ENCODE data around the gene FNDC3B.
A peak's percentile ranks its signal among the peaks of the same experiment; 100 is the strongest.
"Not testable (repeated sequence)": the region's sequence is repeated elsewhere in the genome, so short reads cannot be mapped to it uniquely, and the experiment has no call there.

Gene FNDC3B

DNA sequence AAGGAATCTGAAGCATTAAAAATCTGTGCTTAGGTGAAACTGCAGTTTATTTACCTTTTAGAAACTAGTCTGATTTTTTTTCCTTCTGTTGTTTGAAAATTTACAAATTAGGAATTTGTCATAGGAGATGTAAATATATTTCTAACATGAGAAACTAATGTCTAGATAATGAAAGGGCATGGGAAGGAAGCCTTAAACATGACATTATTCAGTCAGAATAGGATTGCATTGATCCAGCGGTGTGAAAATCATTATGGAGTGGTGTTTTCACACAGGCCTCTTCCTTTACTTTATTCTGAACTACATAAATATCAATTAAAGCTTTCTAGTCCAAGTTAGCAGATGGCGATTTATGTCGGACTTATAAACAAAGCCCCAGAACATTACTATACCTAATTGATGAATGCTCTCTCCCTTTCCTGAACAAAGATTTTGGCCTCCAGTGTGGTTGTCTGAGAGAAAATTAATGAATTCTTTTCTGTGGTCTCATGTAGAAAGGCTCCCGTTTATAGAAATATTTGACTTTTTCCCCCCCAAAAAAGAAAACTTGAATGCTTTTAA is 37.9 kb downstream of the FNDC3B start:
- no peak for DNase-seq

DNA sequence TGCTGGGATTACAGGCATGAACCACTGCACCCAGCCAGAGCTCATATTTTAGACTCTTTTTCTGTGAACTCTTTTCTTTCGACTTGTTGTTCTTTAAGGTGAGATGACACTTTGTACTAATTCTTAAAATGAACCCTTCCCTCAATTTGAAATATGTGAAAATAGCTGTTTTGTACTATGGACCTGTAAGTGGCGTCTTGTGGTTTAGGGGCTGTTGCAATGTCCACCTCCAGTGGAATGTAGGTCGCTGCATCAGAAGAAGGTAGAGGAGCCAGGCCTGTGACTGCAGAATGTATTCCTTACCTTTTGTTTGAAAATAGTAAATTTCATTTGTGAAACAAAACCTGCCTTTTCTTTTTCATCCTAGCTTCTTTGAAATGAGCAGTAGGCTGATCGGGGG is 38.9 kb downstream of the FNDC3B start:
- no peak for DNase-seq

DNA sequence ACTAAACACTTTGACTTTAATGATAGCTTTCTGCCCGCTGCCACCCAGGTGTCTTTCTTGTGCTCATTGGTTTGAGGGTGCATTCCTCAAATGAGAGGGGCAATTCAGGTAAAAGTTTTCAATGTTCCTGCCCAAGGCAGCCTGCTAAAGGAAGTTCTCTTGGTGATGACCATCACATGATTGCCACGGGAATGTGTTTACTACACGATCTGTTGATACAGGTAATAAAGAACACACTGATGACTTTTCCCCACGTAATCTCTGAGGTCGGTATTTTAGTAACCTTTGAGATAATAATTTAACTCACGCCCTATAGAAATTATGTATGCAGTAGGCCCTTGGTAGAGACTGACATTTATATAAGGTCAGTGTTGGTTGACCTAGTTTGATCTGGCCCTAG is 39.3 kb downstream of the FNDC3B start:
- DNase-seq, result no peak

DNA sequence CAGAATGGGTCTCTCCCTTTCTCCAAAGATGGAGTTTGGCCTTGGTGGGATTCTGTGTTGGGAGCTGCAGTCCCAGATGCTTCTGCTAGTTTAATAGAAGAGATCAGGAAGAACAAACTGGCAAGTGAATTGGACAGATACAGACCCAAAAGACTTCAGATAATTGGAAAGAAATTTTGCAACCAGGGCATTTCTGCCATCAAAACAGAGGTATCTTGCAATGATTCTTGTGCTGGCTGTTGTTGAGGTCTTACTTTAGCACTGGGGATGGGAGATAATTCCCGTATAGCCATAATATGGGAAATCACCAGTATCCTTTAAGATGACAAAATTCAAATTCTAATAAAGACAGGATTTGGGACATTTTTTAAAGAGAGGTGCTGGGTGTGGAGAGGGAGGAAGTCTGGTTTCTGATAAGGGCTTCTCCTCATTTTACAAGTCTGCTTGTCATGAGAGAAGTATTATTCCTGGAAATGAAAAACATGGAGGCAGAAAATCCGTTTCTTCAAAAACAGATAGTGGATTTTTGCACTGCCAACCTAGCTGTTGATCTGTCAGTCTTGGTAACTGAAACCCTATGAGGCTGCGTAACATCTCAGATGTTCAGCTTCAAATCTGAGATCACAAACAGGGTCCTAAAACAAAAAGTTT is 40.1 kb downstream of the FNDC3B start:
- no peak for DNase-seq

DNA sequence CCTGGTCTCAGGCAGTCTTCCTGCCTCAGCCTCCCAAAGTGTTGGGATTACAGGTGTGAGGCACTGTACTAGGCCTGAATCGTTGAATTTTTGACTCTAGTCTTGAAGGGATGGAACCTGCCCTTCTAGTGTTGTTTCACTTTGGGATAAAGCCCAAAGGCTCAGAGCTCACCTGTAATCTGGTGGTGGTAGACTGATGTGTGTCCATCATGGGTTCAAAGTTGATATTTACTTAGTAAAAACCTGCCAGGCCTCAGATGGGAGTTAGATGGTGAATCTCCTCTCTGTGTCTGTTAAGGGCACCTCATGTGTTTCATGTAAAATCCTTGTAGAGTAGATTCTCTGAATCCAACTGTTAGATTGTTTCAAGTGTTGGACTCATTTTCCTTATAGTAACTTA is 41.1 kb downstream of the FNDC3B start:
- DNase-seq, result no peak

DNA sequence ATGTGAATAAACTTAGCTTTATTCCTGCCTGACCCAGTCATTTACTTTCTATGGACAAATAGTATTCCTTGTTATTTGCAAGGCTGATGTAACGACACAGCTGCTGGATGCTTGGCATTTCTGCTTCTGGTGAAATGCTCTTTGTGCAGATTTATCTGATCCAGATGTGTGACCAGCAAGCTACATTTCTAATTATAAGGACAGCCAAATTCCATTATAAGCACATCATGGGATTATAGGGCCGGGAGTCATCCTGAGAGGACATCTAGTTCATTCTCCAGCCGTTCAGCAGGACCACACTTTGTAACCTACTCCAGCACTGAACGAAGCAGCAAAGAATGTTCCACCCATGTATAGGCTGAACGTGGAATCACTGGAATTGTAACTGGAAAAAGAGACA is 42.9 kb downstream of the FNDC3B start:
- DNase-seq, result peak; percentile 79

DNA sequence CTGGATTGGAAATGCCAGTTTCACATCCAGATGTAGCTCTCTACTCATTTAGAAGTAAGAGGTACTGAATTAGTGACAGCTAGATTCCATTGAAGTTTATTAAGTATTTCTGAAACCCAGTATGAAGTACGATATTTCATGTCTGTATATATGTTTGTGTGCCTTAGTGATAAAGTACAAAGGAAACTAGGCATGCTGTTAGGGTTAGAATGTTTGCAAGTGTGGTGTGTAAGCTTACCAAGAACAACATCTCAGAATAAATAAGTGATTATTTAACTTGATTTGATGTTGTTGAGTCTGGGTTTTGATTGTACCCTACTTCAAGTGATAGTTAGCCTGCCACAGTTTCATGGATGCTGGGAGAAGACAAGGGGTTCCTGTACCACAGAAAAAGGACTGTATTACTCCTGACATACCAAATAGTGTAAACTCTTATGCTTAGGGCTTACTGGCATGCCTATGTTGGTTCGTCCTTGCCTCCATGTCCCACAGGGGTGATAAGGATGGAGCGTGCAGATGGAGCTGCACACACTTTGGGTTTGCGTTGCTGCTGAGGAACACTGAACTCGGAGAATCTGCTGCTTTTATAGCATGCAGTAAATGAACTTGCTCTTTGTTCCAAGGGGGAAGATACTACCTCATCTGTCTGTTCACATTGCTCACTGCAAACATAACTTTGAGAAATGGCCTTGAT is 43.6 kb downstream of the FNDC3B start:
- DNase-seq, result no peak

DNA sequence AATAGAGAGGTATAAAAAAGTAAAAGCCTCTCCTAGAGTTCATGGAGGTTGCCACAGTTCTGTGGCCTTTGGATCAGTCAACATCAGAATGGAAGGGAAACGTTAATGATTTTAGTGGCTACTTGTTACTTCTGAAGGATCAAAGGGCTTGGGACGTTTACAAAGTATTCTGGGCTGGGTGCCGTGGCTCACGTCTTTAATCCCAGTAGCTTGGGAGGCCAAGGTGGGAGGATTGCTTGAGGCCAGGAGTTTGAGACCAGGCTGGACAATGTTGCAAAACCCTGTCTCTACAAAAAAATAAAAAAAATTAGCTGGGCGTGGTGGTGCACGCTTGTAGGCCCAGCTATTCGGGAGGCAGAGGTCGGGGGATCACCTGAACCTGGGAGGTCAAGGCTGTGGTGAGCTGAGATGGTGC is 44.6 kb downstream of the FNDC3B start:
- no peak for DNase-seq

DNA sequence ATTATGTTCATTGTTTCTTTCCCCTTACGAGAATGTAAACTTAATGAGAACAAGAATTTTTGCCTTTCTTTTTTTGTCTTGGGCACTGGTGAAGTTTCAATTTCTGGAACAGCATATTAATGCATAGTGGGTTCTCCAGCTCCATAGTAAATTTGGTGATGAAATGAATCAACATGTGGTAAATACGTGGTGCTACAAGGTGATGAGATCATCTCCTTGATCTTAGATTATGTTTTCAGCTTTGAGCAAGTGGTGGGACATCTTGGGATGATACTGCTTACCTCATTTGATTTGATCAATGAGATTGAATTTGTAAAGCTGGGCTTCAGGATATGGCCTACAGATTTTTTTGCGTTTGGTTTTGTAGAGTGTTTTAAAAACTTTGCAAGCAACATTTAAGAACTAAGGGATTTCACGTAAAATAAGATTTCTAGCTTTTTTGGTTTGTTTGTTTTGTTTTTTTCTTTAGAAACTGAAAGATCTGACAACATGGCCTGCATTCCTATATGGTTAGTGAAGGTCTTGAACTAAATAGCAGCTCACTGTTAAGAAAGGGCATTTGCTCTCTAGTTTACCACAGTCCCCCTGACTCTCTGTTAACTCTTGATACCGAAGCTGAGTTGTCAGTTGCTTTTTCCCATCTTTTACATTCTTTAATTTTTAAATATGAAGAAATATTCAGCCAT is 45.6 kb downstream of the FNDC3B start:
- no peak for DNase-seq

DNA sequence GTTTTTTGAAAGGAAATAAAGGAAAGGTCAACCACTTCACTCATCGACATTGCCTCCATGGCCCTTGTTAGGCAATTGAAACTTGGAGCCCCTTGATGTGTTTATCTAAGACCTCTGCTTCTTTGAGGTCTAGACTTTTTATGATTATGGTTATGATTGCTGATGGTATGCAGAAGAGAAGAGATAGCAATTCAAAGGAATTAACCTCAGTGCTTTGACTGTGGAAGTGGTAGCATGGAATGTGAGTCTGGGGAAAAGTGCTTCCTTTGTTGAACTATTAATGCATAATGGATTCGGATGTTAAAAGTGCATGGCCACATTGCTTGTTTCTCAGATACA is 46.1 kb downstream of the FNDC3B start:
- no peak for DNase-seq

DNA sequence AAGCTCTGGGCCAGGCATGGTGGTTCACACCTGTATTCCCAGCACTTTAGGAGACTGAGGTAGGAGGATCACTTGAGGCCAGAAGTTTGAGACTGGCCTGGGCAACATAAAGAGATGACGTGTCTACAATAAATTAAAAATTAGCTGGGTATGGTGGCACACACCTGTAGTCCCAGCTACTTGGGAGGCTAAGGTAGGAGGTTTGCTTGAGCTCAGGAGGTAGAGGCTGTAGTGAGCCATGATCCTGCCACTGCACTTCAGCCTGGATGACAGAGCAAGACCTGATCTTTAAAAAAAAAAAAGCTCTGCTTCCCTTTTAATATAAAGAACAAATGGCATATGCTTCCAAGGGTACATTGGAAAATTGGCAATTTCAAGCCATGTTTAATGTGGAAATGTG is 46.7 kb downstream of the FNDC3B start:
- no peak for DNase-seq

DNA sequence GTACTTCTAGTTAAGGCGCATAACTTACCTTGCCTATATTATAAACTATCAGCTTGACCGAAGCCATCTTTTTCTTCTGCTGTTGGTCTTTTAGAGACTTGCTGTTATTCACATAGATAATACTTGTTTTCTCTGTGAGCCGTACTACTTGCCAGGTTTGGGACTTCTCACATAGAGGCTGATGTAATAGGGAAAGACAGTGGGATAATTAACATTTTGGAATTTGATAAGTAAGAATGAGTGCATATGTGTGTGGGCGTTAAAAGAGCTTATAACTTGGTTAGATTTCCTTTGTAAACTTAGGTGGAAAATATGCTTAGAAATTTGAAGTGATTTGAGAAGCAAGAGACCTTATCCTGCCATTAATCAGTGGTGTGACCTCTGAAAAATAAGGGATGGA is 47.8 kb downstream of the FNDC3B start:
- DNase-seq, result no peak

DNA sequence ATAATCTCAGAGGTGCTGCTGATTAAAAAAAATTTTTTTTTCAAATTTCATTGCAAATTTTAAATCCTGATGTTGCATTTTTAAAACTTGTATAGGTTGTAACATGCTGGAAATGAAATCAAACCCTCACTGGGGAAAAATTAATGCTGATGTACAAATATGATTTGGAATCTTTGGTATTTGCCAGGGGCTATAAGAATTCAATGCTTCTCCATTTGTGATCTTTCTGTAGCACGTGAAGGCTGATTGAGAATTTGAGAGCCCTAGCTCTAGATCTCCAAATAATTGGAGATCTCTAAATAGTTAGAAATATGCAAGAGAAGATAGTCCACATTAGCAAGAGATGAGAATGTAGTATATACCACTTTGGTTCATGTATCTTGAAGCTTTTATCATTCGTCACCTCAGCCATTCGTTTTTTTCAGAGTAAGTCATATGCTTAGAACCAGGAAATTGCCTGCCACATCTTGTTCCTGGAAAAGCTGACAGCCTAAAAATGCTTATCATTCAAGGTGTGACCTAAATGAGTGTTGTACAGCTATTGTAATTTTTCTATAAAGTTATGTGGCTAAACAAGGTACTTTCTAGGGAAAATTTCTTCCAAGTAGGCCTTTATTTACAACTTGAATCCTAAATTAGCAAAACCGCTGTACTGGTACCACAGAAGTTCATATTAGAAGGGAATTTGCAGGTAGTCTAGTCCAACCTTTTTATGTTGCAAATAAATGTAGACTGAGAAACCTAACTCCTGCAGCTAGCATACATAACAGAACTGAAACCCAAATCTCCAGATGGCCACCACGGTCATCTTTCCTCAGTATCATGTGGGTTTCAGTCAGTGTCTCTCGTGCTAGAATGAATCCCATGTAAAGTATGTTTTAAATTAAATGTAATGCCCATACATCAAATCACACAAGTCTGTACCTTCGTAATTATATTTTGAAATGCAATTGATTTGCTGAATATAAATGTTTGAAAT is 48.5 kb downstream of the FNDC3B start:
- no peak for DNase-seq

DNA sequence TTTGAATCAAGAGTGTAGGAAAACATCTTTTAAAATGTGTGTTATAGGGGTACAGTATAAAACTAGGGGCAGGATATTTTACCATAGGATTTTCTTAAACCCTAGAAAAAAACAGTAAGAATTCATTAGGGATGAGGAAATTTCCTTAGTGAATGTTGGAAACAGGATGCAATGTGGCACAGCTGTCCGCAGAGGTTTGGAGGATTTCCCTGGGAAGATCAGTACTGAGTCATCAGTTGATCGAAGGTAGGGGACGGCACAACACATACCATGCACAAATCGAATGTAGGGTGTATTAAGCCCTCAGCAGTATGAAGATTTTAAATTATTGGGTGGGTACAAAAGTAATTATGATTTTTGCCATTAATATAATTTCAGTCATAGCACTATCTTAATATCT is 49.9 kb downstream of the FNDC3B start:
- DNase-seq, result no peak

DNA sequence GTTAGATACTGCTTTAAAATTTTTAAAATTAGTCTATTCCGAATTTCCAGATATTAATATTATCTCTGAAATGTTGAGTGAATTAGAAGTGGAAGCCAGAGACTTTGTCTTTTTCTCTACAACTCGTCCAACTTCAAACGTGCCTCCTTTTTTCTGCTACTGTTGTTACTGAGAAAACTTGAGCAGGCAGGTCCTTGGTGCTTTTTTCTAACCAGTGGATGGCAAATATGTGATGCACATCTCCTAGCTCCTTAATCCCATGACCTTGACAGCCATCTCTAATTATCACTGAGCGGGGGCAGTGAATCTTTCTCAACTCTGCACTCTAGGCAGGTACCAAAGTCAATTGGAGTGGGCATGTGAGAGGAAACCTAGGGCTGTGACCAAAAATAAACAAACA is 50.7 kb downstream of the FNDC3B start:
- no peak for DNase-seq

DNA sequence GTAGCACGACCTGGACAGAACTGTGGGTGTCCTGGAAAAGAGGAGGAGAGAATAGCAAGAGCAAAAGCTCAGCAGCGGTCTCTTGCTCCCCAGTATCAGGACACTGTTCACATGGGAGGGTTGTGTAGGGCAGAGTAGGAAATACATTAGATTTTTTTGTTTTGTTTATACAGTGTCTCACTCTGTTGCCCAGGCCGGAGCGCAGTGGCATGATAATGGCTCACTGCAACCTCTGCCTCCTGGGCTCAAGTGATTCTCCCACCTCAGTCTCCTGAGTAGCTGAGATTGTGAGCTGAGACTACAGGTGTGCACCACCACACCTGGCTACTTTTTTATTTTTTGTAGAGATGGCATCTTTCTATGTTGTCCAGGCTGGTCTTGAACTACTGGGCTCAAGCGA is 53.3 kb downstream of the FNDC3B start:
- no peak for DNase-seq

DNA sequence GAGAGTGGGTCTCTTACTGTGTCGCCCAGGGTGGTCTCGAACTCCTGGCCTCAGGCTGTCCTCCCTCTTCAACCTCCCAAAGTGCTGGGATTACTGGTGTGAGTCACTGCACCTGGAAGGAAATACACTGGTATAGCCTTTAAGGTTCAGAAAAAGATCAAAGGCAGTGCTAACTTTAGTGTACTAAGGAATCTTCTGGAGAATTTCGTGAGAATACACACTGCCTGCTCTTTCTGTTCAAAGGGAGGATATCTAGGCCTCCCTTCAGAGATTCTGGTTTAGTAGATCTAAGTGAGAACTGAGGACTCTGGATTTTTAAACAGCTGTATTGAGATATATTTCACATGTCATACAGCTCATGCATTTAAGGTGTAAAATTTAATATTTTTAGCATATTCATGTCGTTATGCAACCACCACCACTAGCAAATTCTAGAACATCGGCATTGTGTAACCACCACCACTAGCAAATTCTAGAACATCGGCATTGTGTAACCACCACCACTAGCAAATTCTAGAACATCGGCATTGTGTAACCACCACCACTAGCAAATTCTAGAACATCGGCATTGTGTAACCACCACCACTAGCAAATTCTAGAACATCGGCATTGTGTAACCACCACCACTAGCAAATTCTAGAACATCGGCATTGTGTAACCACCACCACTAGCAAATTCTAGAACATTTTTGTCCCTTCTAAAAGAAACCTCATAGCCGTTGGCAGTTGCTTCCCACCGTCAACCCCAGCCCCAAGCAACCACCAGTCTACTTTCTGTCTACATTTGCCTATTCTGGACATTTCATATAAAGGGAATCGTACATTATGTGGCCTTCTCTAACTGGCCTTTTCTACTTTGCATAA is 54.4 kb downstream of the FNDC3B start:
- DNase-seq, result not testable (repeated sequence)

DNA sequence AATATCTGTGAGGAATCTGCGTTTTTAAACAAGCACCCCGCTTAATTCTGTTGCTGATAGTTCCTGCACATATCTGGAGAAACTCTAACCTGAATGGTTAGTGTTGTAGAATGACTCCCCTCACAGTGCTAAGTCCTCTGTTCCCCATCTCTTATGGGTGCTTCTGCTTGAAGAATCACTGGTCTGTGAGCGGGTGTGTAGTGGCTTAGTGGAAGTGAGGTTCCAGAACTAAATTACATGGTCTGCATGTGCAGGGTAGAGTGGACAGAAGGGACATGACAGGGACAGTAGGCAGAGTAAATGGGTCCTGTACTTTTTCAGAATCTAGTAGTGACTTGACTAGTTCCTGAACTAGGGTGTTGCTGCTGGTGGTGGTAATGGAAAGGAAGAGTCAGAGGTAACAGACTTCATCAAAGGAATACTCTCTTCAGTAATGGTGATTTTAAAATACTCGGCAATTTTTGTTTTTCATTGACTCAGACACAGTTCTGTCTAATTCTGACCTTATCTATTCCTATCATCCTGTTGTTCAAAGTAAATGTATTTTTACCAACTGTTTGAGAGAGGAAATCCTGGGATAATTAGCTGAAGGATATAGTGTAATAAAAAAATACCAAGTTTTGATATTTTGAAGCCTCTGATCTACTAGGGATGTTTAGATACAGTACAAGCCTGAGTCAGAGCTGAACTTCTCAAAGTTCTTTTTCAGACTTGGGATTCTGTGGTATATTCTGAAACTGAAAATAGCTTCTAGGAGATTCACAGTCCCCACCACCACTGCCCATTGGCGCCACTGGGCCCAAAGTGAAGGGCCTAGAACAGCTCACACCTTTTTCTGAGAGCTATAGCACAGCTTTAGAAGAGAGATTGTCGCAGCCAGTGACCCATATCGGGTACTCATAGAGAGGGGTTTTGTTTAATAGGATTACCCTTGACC is 55.5 kb downstream of the FNDC3B start:
- no peak for DNase-seq

DNA sequence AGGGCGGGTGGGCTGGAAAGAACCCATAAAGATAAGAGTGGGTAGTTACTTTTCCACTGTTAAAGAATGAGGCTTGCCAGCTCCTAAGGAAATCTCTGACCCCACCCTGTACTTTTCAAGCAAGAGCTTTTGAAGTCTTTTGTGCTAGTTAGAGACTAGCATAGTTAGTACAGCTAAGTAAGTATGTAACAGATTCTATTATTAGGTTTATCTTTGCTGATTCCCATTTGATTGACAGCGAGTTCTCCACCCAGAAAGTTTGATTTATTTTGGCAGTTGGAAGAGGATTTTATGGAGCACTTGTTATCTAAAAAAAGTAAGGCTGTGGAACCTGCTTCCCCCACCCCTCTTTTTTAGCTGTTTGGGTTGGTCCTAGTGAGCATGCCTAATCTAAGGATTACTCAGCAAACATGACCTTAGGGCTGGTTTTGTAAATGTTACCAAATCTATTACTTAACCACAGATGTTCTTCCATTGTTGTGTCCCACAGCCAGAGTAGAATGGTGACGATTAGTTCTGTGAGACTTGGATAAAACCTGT is 57.6 kb downstream of the FNDC3B start:
- no peak for DNase-seq

DNA sequence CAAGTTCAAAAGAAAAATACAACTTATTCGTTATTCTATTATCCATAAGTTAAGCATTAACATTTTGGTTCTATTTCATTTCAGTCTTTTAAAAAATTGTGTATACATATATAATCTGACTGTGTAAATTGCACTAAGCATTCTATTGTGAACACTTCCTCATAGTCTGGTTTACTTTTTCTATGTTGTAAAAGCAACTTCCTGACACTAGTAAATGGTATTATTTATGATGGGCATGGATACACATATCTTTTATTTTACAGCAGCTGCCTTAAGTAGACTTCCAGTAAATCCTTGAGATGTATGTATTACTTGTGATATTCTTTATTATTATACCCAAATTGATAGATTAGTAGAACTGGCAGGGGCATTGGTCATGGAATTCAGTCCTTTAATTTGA is 58.2 kb downstream of the FNDC3B start:
- DNase-seq, result no peak
